GM19035 (cell line): Measurements from ENCODE around the gene TMEM108.

Source experiments
- ATAC-seq: cut with Tn5 transposase; IDR thresholded peaks from one replicate; pipeline ENCODE4 v1.9.1; 2021; ENCODE audit not compliant: unreplicated experiment

Gene TMEM108

GRCh38 chr3:133301731-133302130 is 263.5 kb downstream of the TMEM108 start:
- ATAC-seq, result no peak

- ATAC-seq, result no peak
Observed at GRCh38 chr3:133303430-133303829, 265.2 kb downstream of the TMEM108 start.

- ATAC-seq, result no peak
Observed at GRCh38 chr3:133317866-133318265, 279.7 kb downstream of the TMEM108 start.

- ATAC-seq, result no peak
Observed at GRCh38 chr3:133328373-133328772, 290.2 kb downstream of the TMEM108 start.

- no peak for ATAC-seq
Observed at GRCh38 chr3:133329626-133330025, 291.4 kb downstream of the TMEM108 start.

GRCh38 chr3:133330065-133330464 is 291.9 kb downstream of the TMEM108 start:
- no peak for ATAC-seq

GRCh38 chr3:133330522-133330921 is 292.3 kb downstream of the TMEM108 start:
- no peak for ATAC-seq

GRCh38 chr3:133354721-133355120 is 316.5 kb downstream of the TMEM108 start:
- ATAC-seq, result no peak

GRCh38 chr3:133360476-133360875 is 322.3 kb downstream of the TMEM108 start:
- ATAC-seq, result no peak

- no peak for ATAC-seq
Observed at GRCh38 chr3:133361011-133361410, 322.8 kb downstream of the TMEM108 start.

GRCh38 chr3:133361435-133361834 is 323.2 kb downstream of the TMEM108 start:
- no peak for ATAC-seq

GRCh38 chr3:133362539-133362938 is 324.3 kb downstream of the TMEM108 start:
- ATAC-seq, result no peak

GRCh38 chr3:133364704-133365103 is 326.5 kb downstream of the TMEM108 start:
- ATAC-seq, result no peak

GRCh38 chr3:133366921-133367320 is 328.7 kb downstream of the TMEM108 start:
- ATAC-seq, result no peak

- no peak for ATAC-seq
Observed at GRCh38 chr3:133367403-133367802, 329.2 kb downstream of the TMEM108 start.

- no peak for ATAC-seq
Observed at GRCh38 chr3:133367956-133368355, 329.8 kb downstream of the TMEM108 start.

- ATAC-seq, result no peak
Observed at GRCh38 chr3:133368371-133369067, 330.3 kb downstream of the TMEM108 start.

GRCh38 chr3:133369068-133369440 is 330.9 kb downstream of the TMEM108 start:
- no peak for ATAC-seq

- ATAC-seq, result no peak
Observed at GRCh38 chr3:133371181-133371580, 333.0 kb downstream of the TMEM108 start.

GRCh38 chr3:133371676-133372075 is 333.5 kb downstream of the TMEM108 start:
- no peak for ATAC-seq

GRCh38 chr3:133374708-133375402 is 336.7 kb downstream of the TMEM108 start:
- no peak for ATAC-seq

GRCh38 chr3:133375403-133375745 is 337.2 kb downstream of the TMEM108 start:
- ATAC-seq, result no peak

GRCh38 chr3:133376810-133377209 is 338.6 kb downstream of the TMEM108 start:
- ATAC-seq, result no peak
